Neural progenitor cell (in vitro differentiated cells): ENCODE data around the gene CORIN. TPM values are rescaled to one million over a fixed set of nuclear protein-coding genes. Genes with fewer than 3 reads are reported as not detected.

Experiments
- DNase-seq: peaks from one replicate; pipeline ENCODE4 v3.0.0-alpha.2; 2016; ENCODE audit warnings: low spot score
- H2AFZ ChIP-seq: fragments of 200-600 bp; sonication (generic); replicated peaks from 2 replicates; pipeline ENCODE4 v1.6.1; 2016; ENCODE audit warnings: antibody characterized with exemption
- H3F3A ChIP-seq: fragments of 200-600 bp; sonication (generic); 2 replicates; pipeline ENCODE4 v1.6.1; 2016; ENCODE audit warnings: antibody characterized with exemption, low read depth
- H3K27ac ChIP-seq: fragments of 200-600 bp; sonication (generic); 2 replicates; pipeline ENCODE4 v1.5.1; 2016; ENCODE audit warnings: mild to moderate bottlenecking
- H3K27me3 ChIP-seq: fragments of 200-600 bp; sonication (generic); 2 replicates; pipeline ENCODE4 v1.6.1; 2016; ENCODE audit warnings: mild to moderate bottlenecking, moderate library complexity
- H3K36me3 ChIP-seq: fragments of 200-600 bp; sonication (generic); 2 replicates; pipeline ENCODE4 v1.5.1; 2016
- H3K4me1 ChIP-seq: fragments of 200-600 bp; sonication (generic); 2 replicates; pipeline ENCODE4 v1.6.1; 2016; ENCODE audit warnings: mixed run types
- H3K4me2 ChIP-seq: fragments of 200-600 bp; sonication (generic); 2 replicates; pipeline ENCODE4 v1.6.1; 2016
- H3K4me3 ChIP-seq: fragments of 200-600 bp; sonication (generic); 2 replicates; pipeline ENCODE4 v1.5.1; 2016
- H3K79me2 ChIP-seq: fragments of 200-600 bp; sonication (generic); 2 replicates; pipeline ENCODE4 v1.6.1; 2016; ENCODE audit warnings: low read depth
- H3K9ac ChIP-seq: fragments of 200-600 bp; sonication (generic); 2 replicates; pipeline ENCODE4 v1.6.1; 2016
- H3K9me3 ChIP-seq: fragments of 200-600 bp; sonication (generic); 2 replicates; pipeline ENCODE4 v1.5.1; 2016; ENCODE audit warnings: low read depth
- H4K20me1 ChIP-seq: fragments of 200-600 bp; sonication (generic); 2 replicates; pipeline ENCODE4 v1.6.1; 2016; ENCODE audit warnings: low read depth
- H3K27ac Mint-ChIP-seq: 3 replicates; pipeline ENCODE4 v1.8.0; 2021; ENCODE audit warnings: mixed read lengths
- H3K27me3 Mint-ChIP-seq: 2 replicates; pipeline ENCODE4 v1.8.0; 2022; ENCODE audit warnings: low read depth, mild to moderate bottlenecking, inconsistent platforms, moderate library complexity, mixed read lengths; ENCODE audit not compliant: insufficient read depth
- H3K36me3 Mint-ChIP-seq: 3 replicates; pipeline ENCODE4 v1.8.0; 2021; ENCODE audit warnings: mixed read lengths
- H3K4me1 Mint-ChIP-seq: 3 replicates; pipeline ENCODE4 v1.8.0; 2021; ENCODE audit warnings: mixed read lengths
- H3K4me3 Mint-ChIP-seq: 3 replicates; pipeline ENCODE4 v1.8.0; 2021; ENCODE audit warnings: mild to moderate bottlenecking, moderate library complexity, mixed read lengths
- H3K9me3 Mint-ChIP-seq: 3 replicates; pipeline ENCODE4 v1.8.0; 2020; ENCODE audit warnings: mixed read lengths
- CTCF ChIP-seq: fragments of 200-600 bp; sonication (generic); IDR thresholded peaks from 2 replicates; pipeline ENCODE4 v1.5.1; 2017; ENCODE audit warnings: antibody characterized with exemption, mild to moderate bottlenecking
- EZH2 ChIP-seq: fragments of 200-600 bp; sonication (generic); IDR thresholded peaks from 2 replicates; pipeline ENCODE4 v1.6.1; 2017; ENCODE audit warnings: antibody characterized with exemption, mild to moderate bottlenecking, moderate library complexity
- EZH2phosphoT487 ChIP-seq: fragments of 200-600 bp; sonication (generic); IDR thresholded peaks from 2 replicates; pipeline ENCODE4 v1.6.1; 2017; ENCODE audit warnings: antibody characterized with exemption
- total RNA-seq: library from RNA; depleted of rRNA; stranded (reverse); fragments of >200 nt; gene quantifications from 2 replicates; pipeline ENCODE4 v1.2.3, GENCODE V29; 2015; ENCODE audit warnings: low replicate concordance

CORIN gene
- total RNA-seq, 1 donor from 2014 or later: not detected

- Mint-ChIP-seq H3K9me3 (peaks cover 15% of the 10 kb centered on the region), H3K36me3 (no peaks in the 10 kb centered on the region), H3K27me3 (peaks cover 3% of the 10 kb centered on the region), H3K4me3 (no peak overlapping the region), H3K27ac (no peak overlapping the region), H3K4me1 (peaks cover 12% of the 10 kb centered on the region)
- Histone ChIP-seq H2AFZ (no peak overlapping the region), H3K36me3 (no peaks in the 10 kb centered on the region), H3K79me2 (no peaks in the 10 kb centered on the region), H3K9me3 (peaks cover 9% of the 10 kb centered on the region), H3K9ac (no peak overlapping the region), H3K4me2 (no peak overlapping the region), H4K20me1 (no peaks in the 10 kb centered on the region), H3K27me3 (no peaks in the 10 kb centered on the region), H3K27ac (no peak overlapping the region), H3F3A (no peaks in the 10 kb centered on the region), H3K4me3 (no peak overlapping the region), H3K4me1 (no peaks in the 10 kb centered on the region)
- DNase-seq: no peak
- no peak for TF ChIP-seq EZH2phosphoT487
- no peak for TF ChIP-seq EZH2
- no peak for TF ChIP-seq CTCF
Observed at GRCh38 chr4:47736555-47736954, 101.3 kb downstream of the CORIN start.

GRCh38 chr4:47736146-47736545 is 101.7 kb downstream of the CORIN start:
- H3K4me1 Mint-ChIP-seq: peaks cover 14% of the 10 kb centered on the region
- Histone ChIP-seq H3K9ac (no peak overlapping the region), H3F3A (no peaks in the 10 kb centered on the region), H3K4me1 (no peaks in the 10 kb centered on the region), H3K79me2 (no peaks in the 10 kb centered on the region), H3K36me3 (no peaks in the 10 kb centered on the region), H2AFZ (no peak overlapping the region), H3K27me3 (no peaks in the 10 kb centered on the region), H3K4me2 (no peak overlapping the region), H4K20me1 (no peaks in the 10 kb centered on the region), H3K27ac (no peak overlapping the region), H3K4me3 (no peak overlapping the region), H3K9me3 (peaks cover 9% of the 10 kb centered on the region)
- H3K36me3 Mint-ChIP-seq: no peaks in the 10 kb centered on the region
- H3K27me3 Mint-ChIP-seq: peaks cover 3% of the 10 kb centered on the region
- no peak for TF ChIP-seq CTCF
- H3K9me3 Mint-ChIP-seq: peaks cover 15% of the 10 kb centered on the region
- H3K27ac Mint-ChIP-seq: no peak overlapping the region
- no peak for DNase-seq
- H3K4me3 Mint-ChIP-seq: no peak overlapping the region

GRCh38 chr4:47733302-47734175 is 104.3 kb downstream of the CORIN start:
- no peaks in the 10 kb centered on the region for H3K36me3 Mint-ChIP-seq
- no peak overlapping the region for H3K4me3 ChIP-seq
- H3K27ac Mint-ChIP-seq: no peak overlapping the region
- H2AFZ ChIP-seq: no peak overlapping the region
- no peaks in the 10 kb centered on the region for H3K4me1 ChIP-seq
- no peaks in the 10 kb centered on the region for H3K79me2 ChIP-seq
- no peaks in the 10 kb centered on the region for H3F3A ChIP-seq
- no peak overlapping the region for H3K27ac ChIP-seq
- H3K9ac ChIP-seq: no peak overlapping the region
- H3K27me3 ChIP-seq: no peaks in the 10 kb centered on the region
- H3K27me3 Mint-ChIP-seq: peaks cover 3% of the 10 kb centered on the region
- TF ChIP-seq CTCF (no peak), EZH2phosphoT487 (no peak), EZH2 (no peak)
- peaks cover 19% of the 10 kb centered on the region for H3K4me1 Mint-ChIP-seq
- H3K9me3 Mint-ChIP-seq: peaks cover 2% of the 10 kb centered on the region
- no peak overlapping the region for H3K4me2 ChIP-seq
- DNase-seq: no peak
- H3K9me3 ChIP-seq: no peaks in the 10 kb centered on the region
- no peaks in the 10 kb centered on the region for H3K36me3 ChIP-seq
- no peaks in the 10 kb centered on the region for H4K20me1 ChIP-seq
- H3K4me3 Mint-ChIP-seq: no peak overlapping the region
